Lower leg skin (tissue), 3 donors: ENCODE results near the gene AK2.

Experiments
- CTCF ChIP-seq, 3 donors: fragments of 450-650 bp; IDR thresholded peaks; one replicate each; pipeline ENCODE4 v1.5.1; 2016; ENCODE audit warnings: antibody characterized with exemption in 3 of 3, mild to moderate bottlenecking in 3 of 3, moderate library complexity in 2 of 3
- POLR2A ChIP-seq, 2 donors: fragments of 450-650 bp; IDR thresholded peaks; one replicate each; pipeline ENCODE4 v1.6.1; 2016 to 2017; ENCODE audit warnings: antibody characterized with exemption in 2 of 2, mild to moderate bottlenecking in 1 of 2, moderate library complexity in 1 of 2

DNA sequence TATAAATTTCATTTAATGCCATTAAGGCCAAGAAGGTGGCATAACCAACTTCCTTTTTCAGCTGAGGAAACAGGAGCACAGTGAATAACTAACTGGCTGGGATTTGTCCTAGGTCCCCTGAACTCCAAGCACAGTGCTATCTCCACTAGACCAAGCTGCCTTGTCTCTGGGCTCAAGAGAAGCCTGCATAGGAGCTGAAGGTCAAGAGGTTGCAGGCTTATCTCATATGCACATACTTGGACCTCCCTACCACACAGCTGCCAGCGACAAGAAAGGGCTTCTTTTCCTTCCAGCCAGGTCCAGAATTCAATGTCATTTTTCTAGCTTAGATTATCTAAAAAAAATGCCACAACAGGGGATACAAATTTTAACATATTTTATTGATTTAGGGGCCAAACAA, 27.1 kb downstream of the AK2 start:
- TF ChIP-seq CTCF (IDR thresholded peaks at IDR 0.05) (no peak), POLR2A (IDR thresholded peaks at IDR 0.05) (no peak)
